Activated T-helper 1 cell treated with anti-CD3 and anti-CD28 coated beads, Interleukin-12 subunit alpha, Interleukin-12 subunit beta, Interleukin-2, Interleukin-4 antibody, amounts not matched to agents 30 ng/mL and 10 ng/mL and 1 ng/mL, durations not matched to agents 14 hours and 24 hours and 36 hours (primary cell): ENCODE results near the gene BTNL3. TPM values are rescaled to one million over a fixed set of nuclear protein-coding genes. Genes with fewer than 3 reads are reported as not detected.
"Not testable (repeated sequence)": the region's sequence is repeated elsewhere in the genome, so short reads cannot be mapped to it uniquely, and the experiment has no call there.

Source experiments
- DNase-seq: peaks from one replicate; pipeline ENCODE4 v3.0.0; 2021; ENCODE audit warnings: low spot score
- H3K27ac Mint-ChIP-seq: one replicate; pipeline ENCODE4 v1.8.0; 2021; ENCODE audit warnings: mild to moderate bottlenecking, mixed read lengths
- H3K27me3 Mint-ChIP-seq: one replicate; pipeline ENCODE4 v1.8.0; 2022; ENCODE audit warnings: mild to moderate bottlenecking, moderate library complexity, mixed read lengths; ENCODE audit not compliant: insufficient read depth
- H3K36me3 Mint-ChIP-seq: one replicate; pipeline ENCODE4 v1.8.0; 2021; ENCODE audit warnings: low read depth, mixed read lengths
- H3K4me1 Mint-ChIP-seq: one replicate; pipeline ENCODE4 v1.8.0; 2021; ENCODE audit warnings: low read depth, mixed read lengths
- H3K4me3 Mint-ChIP-seq: one replicate; pipeline ENCODE4 v1.8.0; 2021; ENCODE audit warnings: mild to moderate bottlenecking, moderate library complexity, mixed read lengths
- H3K9me3 Mint-ChIP-seq: one replicate; pipeline ENCODE4 v1.8.0; 2021; ENCODE audit warnings: mixed read lengths
- intact Hi-C: fragments of 100-400 bp; cut with micrococcal nuclease; formaldehyde crosslinking; loops from one replicate; pipeline ENCODE4 v1.15.1; 2024
- total RNA-seq: library from RNA; stranded (reverse); gene quantifications from 2 replicates; pipeline ENCODE4 v1.2.3, GENCODE V29; 2022

Gene BTNL3
- total RNA-seq, 1 donor from 2014 or later, result not detected

GRCh38 chr5:180990086-180990881 is 1.6 kb downstream of the BTNL3 start:
- H3K4me1 Mint-ChIP-seq, result no peaks in the 10 kb centered on the region
- H3K27me3 Mint-ChIP-seq, result no peaks in the 10 kb centered on the region
- no peak for DNase-seq
- no peaks in the 10 kb centered on the region for H3K9me3 Mint-ChIP-seq
- no peaks in the 10 kb centered on the region for H3K36me3 Mint-ChIP-seq
- H3K27ac Mint-ChIP-seq, result no peak overlapping the region
- intact Hi-C loops, result no loop called here
- H3K4me3 Mint-ChIP-seq, result no peak overlapping the region

GRCh38 chr5:180990882-180991242 is 2.2 kb downstream of the BTNL3 start:
- no peak for DNase-seq
- H3K4me1 Mint-ChIP-seq, result no peaks in the 10 kb centered on the region
- no peaks in the 10 kb centered on the region for H3K36me3 Mint-ChIP-seq
- intact Hi-C loops, result no loop called here
- H3K4me3 Mint-ChIP-seq, result no peak overlapping the region
- no peak overlapping the region for H3K27ac Mint-ChIP-seq
- no peaks in the 10 kb centered on the region for H3K9me3 Mint-ChIP-seq
- no peaks in the 10 kb centered on the region for H3K27me3 Mint-ChIP-seq

- H3K9me3 Mint-ChIP-seq, result no peaks in the 10 kb centered on the region
- peaks cover 3% of the 10 kb centered on the region for H3K27me3 Mint-ChIP-seq
- intact Hi-C loops, result no loop called here
- no peak overlapping the region for H3K27ac Mint-ChIP-seq
- H3K36me3 Mint-ChIP-seq, result no peaks in the 10 kb centered on the region
- H3K4me3 Mint-ChIP-seq, result no peak overlapping the region
- no peaks in the 10 kb centered on the region for H3K4me1 Mint-ChIP-seq
- no peak for DNase-seq
Measured at GRCh38 chr5:181001947-181002346, 13.3 kb downstream of the BTNL3 start.

- H3K27me3 Mint-ChIP-seq, result peaks cover 3% of the 10 kb centered on the region
- intact Hi-C loops, result loop anchor here (1.0 kb wide), 1 partner anchor 58 kb away; no protein-coding TSS in a partner anchor
- no peaks in the 10 kb centered on the region for H3K4me1 Mint-ChIP-seq
- H3K36me3 Mint-ChIP-seq, result no peaks in the 10 kb centered on the region
- H3K9me3 Mint-ChIP-seq, result no peaks in the 10 kb centered on the region
- DNase-seq, result no peak
- H3K4me3 Mint-ChIP-seq, result no peak overlapping the region
- H3K27ac Mint-ChIP-seq, result no peak overlapping the region
Measured at GRCh38 chr5:181005791-181006190, 17.1 kb downstream of the BTNL3 start.

- DNase-seq, result no peak
- Mint-ChIP-seq H3K9me3 (no peaks in the 10 kb centered on the region), H3K4me1 (no peaks in the 10 kb centered on the region), H3K27me3 (peaks cover 3% of the 10 kb centered on the region), H3K36me3 (no peaks in the 10 kb centered on the region), H3K27ac (no peak overlapping the region), H3K4me3 (no peak overlapping the region)
- intact Hi-C loops, result no loop called here
Measured at GRCh38 chr5:181008136-181008535, 19.5 kb downstream of the BTNL3 start.

- H3K27ac Mint-ChIP-seq, H3K4me3 Mint-ChIP-seq, DNase-seq, H3K36me3 Mint-ChIP-seq, H3K4me1 Mint-ChIP-seq, H3K27me3 Mint-ChIP-seq, H3K9me3 Mint-ChIP-seq, intact Hi-C loops: not testable (repeated sequence)
Measured at GRCh38 chr5:181010018-181010417, 21.4 kb downstream of the BTNL3 start.

GRCh38 chr5:181014654-181015053 is 26.0 kb downstream of the BTNL3 start:
- H3K4me3 Mint-ChIP-seq, DNase-seq, H3K27me3 Mint-ChIP-seq, H3K27ac Mint-ChIP-seq, H3K4me1 Mint-ChIP-seq, H3K36me3 Mint-ChIP-seq, H3K9me3 Mint-ChIP-seq: not testable (repeated sequence)
- intact Hi-C loops, result loop anchor here (5.0 kb wide), 1 partner anchor 82 kb away; no protein-coding TSS in a partner anchor

DNA sequence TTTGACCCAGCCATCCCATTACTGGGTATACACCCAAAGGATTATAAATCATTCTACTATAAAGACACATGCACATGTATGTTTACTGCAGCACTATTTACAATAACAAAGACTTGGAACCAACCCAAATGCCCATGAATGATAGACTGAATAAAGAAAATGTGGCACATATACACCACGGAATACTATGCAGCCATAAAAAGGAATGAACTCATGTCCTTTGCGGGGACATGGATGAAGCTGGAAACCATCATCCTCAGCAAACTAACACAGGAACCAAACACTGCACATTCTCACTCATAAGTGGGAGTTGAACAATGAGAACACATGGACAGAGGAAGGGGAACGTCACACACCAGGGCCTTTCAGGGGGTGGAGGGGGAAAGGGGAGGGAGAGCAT is 28.8 kb downstream of the BTNL3 start:
- DNase-seq, H3K27ac Mint-ChIP-seq, H3K27me3 Mint-ChIP-seq, H3K4me1 Mint-ChIP-seq, H3K4me3 Mint-ChIP-seq, H3K36me3 Mint-ChIP-seq: not testable (repeated sequence)
- intact Hi-C loops, result loop anchor here (5.0 kb wide), 1 partner anchor 85 kb away; no protein-coding TSS in a partner anchor
- peaks cover 12% of the 10 kb centered on the region for H3K9me3 Mint-ChIP-seq

DNA sequence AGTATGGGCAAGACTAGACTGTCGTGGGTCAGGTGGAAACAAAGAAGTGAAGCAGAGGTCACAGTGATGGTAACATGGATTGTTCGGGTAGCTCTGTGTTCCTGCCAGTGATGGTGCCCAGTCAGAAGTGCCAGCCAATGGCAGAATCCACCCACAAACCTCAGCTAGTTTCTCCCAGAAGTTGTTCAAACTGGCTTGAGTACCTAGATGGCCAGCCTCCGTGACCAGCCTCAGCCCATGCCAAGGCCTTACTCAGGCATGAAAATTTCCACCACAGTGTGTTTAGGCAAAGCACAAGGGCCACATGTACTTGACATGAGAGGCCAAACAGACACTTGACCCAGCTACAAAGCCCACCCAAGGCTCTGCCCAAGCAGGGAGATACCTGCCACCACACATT is 32.0 kb downstream of the BTNL3 start:
- Mint-ChIP-seq H3K27me3 (peaks cover 4% of the 10 kb centered on the region), H3K27ac (no peak overlapping the region), H3K4me3 (no peak overlapping the region), H3K9me3 (peaks cover 19% of the 10 kb centered on the region), H3K4me1 (no peaks in the 10 kb centered on the region), H3K36me3 (no peaks in the 10 kb centered on the region)
- intact Hi-C loops, result no loop called here
- no peak for DNase-seq

- no peak for DNase-seq
- no peaks in the 10 kb centered on the region for H3K4me1 Mint-ChIP-seq
- H3K36me3 Mint-ChIP-seq, result no peaks in the 10 kb centered on the region
- peaks cover 3% of the 10 kb centered on the region for H3K27me3 Mint-ChIP-seq
- peaks cover 19% of the 10 kb centered on the region for H3K9me3 Mint-ChIP-seq
- intact Hi-C loops, result no loop called here
- no peak overlapping the region for H3K27ac Mint-ChIP-seq
- no peak overlapping the region for H3K4me3 Mint-ChIP-seq
Measured at GRCh38 chr5:181024245-181025064, 35.8 kb downstream of the BTNL3 start.

- peaks cover 10% of the 10 kb centered on the region for H3K9me3 Mint-ChIP-seq
- no peak overlapping the region for H3K4me3 Mint-ChIP-seq
- H3K36me3 Mint-ChIP-seq, result no peaks in the 10 kb centered on the region
- no peaks in the 10 kb centered on the region for H3K4me1 Mint-ChIP-seq
- H3K27ac Mint-ChIP-seq, result no peak overlapping the region
- no peak for DNase-seq
- peaks cover 4% of the 10 kb centered on the region for H3K27me3 Mint-ChIP-seq
- intact Hi-C loops, result no loop called here
Measured at GRCh38 chr5:181027452-181028031, 38.9 kb downstream of the BTNL3 start.

GRCh38 chr5:181028032-181028819 is 39.6 kb downstream of the BTNL3 start:
- no peak overlapping the region for H3K4me3 Mint-ChIP-seq
- intact Hi-C loops, result no loop called here

More at GRCh38 chr5:181028032-181028819, 39.6 kb downstream of the BTNL3 start:
- Mint-ChIP-seq H3K27me3 (peaks cover 4% of the 10 kb centered on the region), H3K9me3 (peaks cover 4% of the 10 kb centered on the region), H3K4me1 (no peaks in the 10 kb centered on the region), H3K36me3 (no peaks in the 10 kb centered on the region), H3K27ac (no peak overlapping the region)
- DNase-seq, result no peak
